H1 (cell line): ENCODE data around the gene F2. TPM values are rescaled to one million over a fixed set of nuclear protein-coding genes. Genes with fewer than 3 reads are reported as not detected.

ENCODE experiments used
- CTCF ChIA-PET: fragments of 300-600 bp; sonication (Branson Sonifier 250); formaldehyde crosslinking; loops from one replicate; lab custom pipeline; 2021; ENCODE audit not compliant: partially characterized antibody; lab: Charles Lee
- POLR2A ChIA-PET: fragments of 300-600 bp; sonication (Branson Sonifier 250); formaldehyde crosslinking; loops from one replicate; lab custom pipeline; 2021; ENCODE audit warnings: inconsistent platforms; ENCODE audit not compliant: partially characterized antibody; lab: Charles Lee
- DNase-seq, 2 experiments: peaks; one replicate each; pipeline versions ENCODE4 v3.0.0 to v3.0.0-alpha.2; 2010 to 2022; ENCODE audit warnings: low spot score in 2 of 2, low read depth in 1 of 2, mixed read lengths in 1 of 2
- FAIRE-seq: peaks from 2 replicates; lab custom pipeline; 2011; peaks lifted over from hg19 to GRCh38; lab: Jason Lieb, UNC
- H2AFZ ChIP-seq: 2 replicates; pipeline ENCODE4 v1.8.1; 2012; ENCODE audit warnings: low read length, inconsistent platforms
- H2AK5ac ChIP-seq: 2 replicates; pipeline ENCODE4 v1.6.1; 2013; ENCODE audit warnings: low read depth, low read length
- H2BK120ac ChIP-seq: replicated peaks from 2 replicates; pipeline ENCODE3; 2013; ENCODE audit warnings: low read depth, low read length, inconsistent platforms
- H2BK12ac ChIP-seq: 2 replicates; pipeline ENCODE4 v1.6.1; 2013; ENCODE audit warnings: low read depth, low read length
- H2BK15ac ChIP-seq: 2 replicates; pipeline ENCODE4 v1.6.1; 2013; ENCODE audit warnings: low read length
- H2BK20ac ChIP-seq: 2 replicates; pipeline ENCODE4 v1.6.1; 2013; ENCODE audit warnings: low read length
- H2BK5ac ChIP-seq: 2 replicates; pipeline ENCODE4 v1.6.1; 2013; ENCODE audit warnings: low read depth, low read length
- H3K14ac ChIP-seq: 2 replicates; pipeline ENCODE4 v1.6.1; 2013; ENCODE audit warnings: inconsistent platforms; ENCODE audit not compliant: insufficient read length
- H3K18ac ChIP-seq: 2 replicates; pipeline ENCODE4 v1.6.1; 2013; ENCODE audit warnings: low read length; ENCODE audit errors: extremely low read depth
- H3K23ac ChIP-seq: 2 replicates; pipeline ENCODE4 v1.6.1; 2013; ENCODE audit warnings: inconsistent platforms; ENCODE audit not compliant: insufficient read length
- H3K23me2 ChIP-seq: 2 replicates; pipeline ENCODE4 v1.6.1; 2013; ENCODE audit warnings: low read depth, low read length
- H3K27ac ChIP-seq: 2 replicates; pipeline ENCODE4 v1.6.1; 2011; ENCODE audit warnings: low read depth, low read length, inconsistent platforms
- H3K27me3 ChIP-seq, 4 experiments: replicated peaks in 1 of 4; 1 replicate in 1 of 4; 2 replicates in 3 of 4; pipeline versions ENCODE4 v1.6.1 to v1.8.1; 2011 to 2013; ENCODE audit warnings: low read length in 3 of 4, mild to moderate bottlenecking in 3 of 4, inconsistent platforms in 2 of 4, mixed read lengths in 2 of 4, moderate library complexity in 1 of 4; ENCODE audit not compliant: control insufficient read depth in 3 of 4, insufficient read depth in 3 of 4; ENCODE audit errors: extremely low read depth in 1 of 4
- H3K36me3 ChIP-seq, 4 experiments: 2 replicates each; pipeline versions ENCODE4 v1.6.1 to v1.8.1; 2011 to 2013; ENCODE audit warnings: mild to moderate bottlenecking in 4 of 4, low read length in 3 of 4, moderate library complexity in 2 of 4, control low read depth in 1 of 4, inconsistent platforms in 1 of 4; ENCODE audit not compliant: insufficient read depth in 4 of 4, control insufficient read depth in 2 of 4
- H3K4ac ChIP-seq: replicated peaks from 2 replicates; pipeline ENCODE3; 2013; ENCODE audit warnings: low read length, low read depth, mixed read lengths, inconsistent platforms; ENCODE audit not compliant: insufficient read length
- H3K4me1 ChIP-seq, 4 experiments: replicated peaks in 1 of 4; 1 replicate in 1 of 4; 2 replicates in 3 of 4; pipeline versions ENCODE4 v1.6.1 to v1.8.1; 2011 to 2013; ENCODE audit warnings: low read length in 3 of 4, inconsistent platforms in 2 of 4, mixed read lengths in 1 of 4; ENCODE audit not compliant: insufficient read depth in 4 of 4, control insufficient read depth in 3 of 4
- H3K4me2 ChIP-seq, 2 experiments: 2 replicates each; pipeline versions ENCODE4 v1.6.1 to v1.8.1; 2011 to 2013; ENCODE audit warnings: low read depth in 2 of 2, low read length in 2 of 2, control low read depth in 1 of 2, inconsistent platforms in 1 of 2, mild to moderate bottlenecking in 1 of 2; ENCODE audit not compliant: insufficient read depth in 1 of 2
- H3K4me3 ChIP-seq, 4 experiments: fragments of 200-600, 300-600 bp in 1 of 4; sonication (generic), shearing (Covaris generic), sonication (Bioruptor Twin) in 1 of 4; 2 replicates each; pipeline versions ENCODE4 v1.5.1 to v1.8.1; 2011 to 2016; ENCODE audit warnings: low read length in 4 of 4, low read depth in 3 of 4, control low read depth in 2 of 4, inconsistent platforms in 2 of 4, mild to moderate bottlenecking in 2 of 4, mixed read lengths in 1 of 4, moderate library complexity in 1 of 4; ENCODE audit not compliant: insufficient read depth in 2 of 4; ENCODE audit errors: extremely low read depth in 1 of 4
- H3K56ac ChIP-seq: replicated peaks from 2 replicates; pipeline ENCODE3; 2013; ENCODE audit warnings: low read depth, mild to moderate bottlenecking, mixed read lengths, low read length, inconsistent platforms; ENCODE audit not compliant: insufficient read length
- H3K79me1 ChIP-seq: 2 replicates; pipeline ENCODE4 v1.6.1; 2013; ENCODE audit warnings: low read depth, low read length, control low read depth
- H3K79me2 ChIP-seq, 2 experiments: 2 replicates each; pipeline versions ENCODE4 v1.6.1 to v1.8.1; 2012 to 2013; ENCODE audit warnings: low read length in 2 of 2, mild to moderate bottlenecking in 2 of 2, inconsistent platforms in 1 of 2; ENCODE audit not compliant: insufficient read depth in 2 of 2, control insufficient read depth in 1 of 2
- H3K9ac ChIP-seq, 4 experiments: replicated peaks in 1 of 4; 1 replicate in 1 of 4; 2 replicates in 3 of 4; pipeline versions ENCODE4 v1.6.1 to v1.8.1; 2011 to 2013; ENCODE audit warnings: low read depth in 3 of 4, low read length in 3 of 4, control low read depth in 2 of 4, mild to moderate bottlenecking in 2 of 4, moderate library complexity in 2 of 4, inconsistent platforms in 1 of 4; ENCODE audit errors: extremely low read depth in 1 of 4
- H3K9me3 ChIP-seq, 2 experiments: 2 replicates each; pipeline versions ENCODE4 v1.6.1 to v1.8.1; 2012 to 2013; ENCODE audit warnings: mild to moderate bottlenecking in 2 of 2, moderate library complexity in 2 of 2, control low read depth in 1 of 2, inconsistent platforms in 1 of 2, low read depth in 1 of 2, low read length in 1 of 2, mixed read lengths in 1 of 2; ENCODE audit not compliant: insufficient read depth in 2 of 2
- H4K20me1 ChIP-seq, 2 experiments: replicated peaks in 1 of 2; 2 replicates each; pipeline versions ENCODE3 to v1.8.1; 2011 to 2013; ENCODE audit warnings: inconsistent platforms in 2 of 2, low read length in 2 of 2, mild to moderate bottlenecking in 1 of 2; ENCODE audit not compliant: insufficient read depth in 2 of 2, control insufficient read depth in 1 of 2
- H4K5ac ChIP-seq: 2 replicates; pipeline ENCODE4 v1.6.1; 2013; ENCODE audit warnings: low read length, low read depth, mixed read lengths, inconsistent platforms; ENCODE audit not compliant: insufficient read length
- H4K8ac ChIP-seq: 2 replicates; pipeline ENCODE4 v1.8.0; 2013; ENCODE audit warnings: mild to moderate bottlenecking, moderate library complexity, low read length, inconsistent platforms; ENCODE audit not compliant: insufficient read depth; ENCODE audit errors: extremely low read depth
- H4K91ac ChIP-seq: replicated peaks from 2 replicates; pipeline ENCODE3; 2013; ENCODE audit warnings: low read length, mixed read lengths, inconsistent platforms; ENCODE audit not compliant: insufficient read length
- ASH2L ChIP-seq: fragments of 200-600, 300-600 bp; sonication (generic); IDR thresholded peaks from one replicate; pipeline ENCODE4 v1.7.1; 2017; ENCODE audit warnings: low read length
- EGR1 ChIP-seq: IDR thresholded peaks from 2 replicates; pipeline ENCODE4 v1.6.1; 2011; ENCODE audit warnings: low read depth, low read length, borderline replicate concordance
- HDAC2 ChIP-seq, 2 experiments: fragments of 300-600 bp in 1 of 2; sonication (generic) in 1 of 2; IDR thresholded peaks; 2 replicates each; pipeline ENCODE4 v1.6.1; 2011 to 2012; ENCODE audit warnings: low read depth in 2 of 2, low read length in 2 of 2, mild to moderate bottlenecking in 2 of 2, moderate library complexity in 2 of 2, borderline replicate concordance in 1 of 2, inconsistent platforms in 1 of 2
- HDAC6 ChIP-seq: IDR thresholded peaks from one replicate; pipeline ENCODE4 v1.7.1; 2012; ENCODE audit warnings: low read depth, mild to moderate bottlenecking, inconsistent platforms, low read length, moderate library complexity
- KDM1A ChIP-seq: fragments of 200-600, 300-600 bp; sonication (generic); IDR thresholded peaks from 2 replicates; pipeline ENCODE4 v1.7.1; 2016; ENCODE audit warnings: mild to moderate bottlenecking, low read length, borderline replicate concordance
- KDM4A ChIP-seq: IDR thresholded peaks from one replicate; pipeline ENCODE4 v1.7.1; 2012; ENCODE audit warnings: low read depth, mild to moderate bottlenecking, moderate library complexity, low read length, inconsistent platforms; ENCODE audit not compliant: severe bottlenecking
- NANOG ChIP-seq: IDR thresholded peaks from 2 replicates; pipeline ENCODE4 v1.6.1; 2011; ENCODE audit warnings: low read length, low read depth, mild to moderate bottlenecking, inconsistent platforms; ENCODE audit not compliant: insufficient read depth, poor library complexity, severe bottlenecking
- NRF1 ChIP-seq: IDR thresholded peaks from 2 replicates; pipeline ENCODE4 v1.6.1; 2011; ENCODE audit warnings: mild to moderate bottlenecking, low read depth, low read length, improper control_type of control experiment
- RNF2 ChIP-seq: fragments of 200-900, 300-1000 bp; sonication (generic); IDR thresholded peaks from 2 replicates; pipeline ENCODE4 v1.7.1; 2016; ENCODE audit warnings: borderline replicate concordance, low read depth, mild to moderate bottlenecking, antibody characterized with exemption, low read length; ENCODE audit not compliant: poor library complexity, severe bottlenecking; ENCODE audit errors: missing control alignments
- RXRA ChIP-seq: IDR thresholded peaks from 2 replicates; pipeline ENCODE4 v1.6.1; 2011; ENCODE audit warnings: low read depth, mild to moderate bottlenecking, low read length, moderate library complexity; ENCODE audit not compliant: insufficient read depth
- TEAD4 ChIP-seq: IDR thresholded peaks from 2 replicates; pipeline ENCODE4 v1.6.1; 2012; ENCODE audit warnings: low read depth, low read length, inconsistent platforms, mixed read lengths
- YY1 ChIP-seq: IDR thresholded peaks from 2 replicates; pipeline ENCODE4 v1.6.1; 2011; ENCODE audit warnings: low read depth, mild to moderate bottlenecking, low read length
- WGBS, 2 experiments: shearing (Covaris generic) in 1 of 2; methylation state at CpG; one replicate each; pipeline versions ENCODE4 v1.1.6 to v1.1.7; 2013 to 2015; ENCODE audit warnings: low lambda C conversion rate in 2 of 2, mixed read lengths in 2 of 2, inconsistent platforms in 1 of 2, low coverage in 1 of 2, missing lambda C conversion rate in 1 of 2; ENCODE audit not compliant: insufficient replicate concordance in 2 of 2, insufficient coverage in 1 of 2, insufficient read length in 1 of 2; ENCODE audit errors: extremely low coverage in 1 of 2, missing lambda C conversion rate in 1 of 2; 5-methylcytosine and 5-hydroxymethylcytosine counted together
- polyA plus RNA-seq, 7 experiments: library from polyadenylated mRNA; depleted of rRNA in 3 of 7; stranded (reverse) in 5 of 7; unstranded in 2 of 7; fragments of >200 nt in 5 of 7; fragments of 200-250 nt in 2 of 7; gene quantifications; 1 replicate in 5 of 7; 2 replicates in 1 of 7; 4 replicates in 1 of 7; pipeline versions ENCODE4 v1.2.1 to v1.2.3, GENCODE V29; 2011 to 2013; ENCODE audit warnings: missing spikeins in 2 of 7, mixed read lengths in 2 of 7
- total RNA-seq: library from RNA; stranded (reverse); fragmentation: NEBNext Ultra II Directional; extraction: Animal tissue kit (Norgen Biotek cat#: 25700); gene quantifications from 2 replicates; pipeline ENCODE4 v1.2.1, GENCODE V29; 2021
- TF ChIP-seq, protein P1 (sequence below): IDR thresholded peaks from 2 replicates; pipeline ENCODE4 v1.6.1; 2011; ENCODE audit warnings: low read depth, mild to moderate bottlenecking, low read length; ENCODE audit not compliant: insufficient read depth

F2 gene
- total and polyA plus RNA-seq, 2 of the 8 experiments (the other 6 are each of a cell fraction or from before 2014, with no cell fraction given): 0.11 TPM; not detected in 1

DNA sequence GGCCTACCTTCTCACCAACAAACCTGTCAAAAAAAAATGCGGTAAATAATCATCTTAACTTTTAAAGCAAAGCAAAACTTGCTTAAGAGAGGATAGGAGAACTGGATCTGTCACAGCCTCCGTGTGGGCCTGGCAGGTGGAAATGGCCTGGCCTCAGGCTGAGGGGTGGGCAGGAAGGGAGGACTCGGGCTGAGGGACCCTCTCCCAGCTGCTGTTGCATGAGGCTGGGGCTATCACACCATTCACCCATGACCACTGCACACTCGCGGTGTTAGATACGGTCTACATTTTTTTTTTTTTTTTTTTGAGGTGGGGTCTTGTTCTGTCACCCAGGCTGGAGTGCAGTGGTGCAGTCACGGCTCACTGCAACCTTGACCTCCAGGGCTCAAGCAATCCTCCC lies 43.1 kb upstream of the F2 start:
- no peak overlapping the region for H2AFZ ChIP-seq
- no peak overlapping the region for H3K27ac ChIP-seq
- WGBS, 2 experiments: 91% methylated on average over 7 of the region's 7 CpGs; no CpG with 5 or more reads in 1 of the 2 experiments
- H3K23ac ChIP-seq: no peak overlapping the region
- H3K4me2 ChIP-seq: no peak overlapping the region
- H3K4me3 ChIP-seq: no peak overlapping the region
- no peak overlapping the region for H2BK15ac ChIP-seq
- no peaks in the 10 kb centered on the region for H3K9me3 ChIP-seq
- no peak overlapping the region for H3K9ac ChIP-seq
- peaks cover 0 to 1% of the 10 kb centered on the region in 2 experiments for H4K20me1 ChIP-seq
- no peaks in the 10 kb centered on the region for H3K27me3 ChIP-seq
- ChIA-PET CTCF (no interaction called here), POLR2A (interaction anchor here (0.6 to 3.3 kb wide), 5 partner anchors 22 to 295 kb away, joined by 3 to 21 read pairs (median 3); no protein-coding TSS in a partner anchor)
- H2BK12ac ChIP-seq: no peak overlapping the region
- H3K36me3 ChIP-seq: peaks cover 4 to 30% (median 16%) of the 10 kb centered on the region in 4 experiments; a peak in 6 of 8 replicates
- H2BK20ac ChIP-seq: no peak overlapping the region
- DNase-seq (no peak), FAIRE-seq (no peak)
- no peak overlapping the region for H4K8ac ChIP-seq
- H3K18ac ChIP-seq: no peak overlapping the region
- no peak overlapping the region for H2BK120ac ChIP-seq
- no peaks in the 10 kb centered on the region for H3K23me2 ChIP-seq
- H3K14ac ChIP-seq: no peak overlapping the region
- H3K79me2 ChIP-seq: no peaks in the 10 kb centered on the region
- no peaks in the 10 kb centered on the region for H3K79me1 ChIP-seq
- no peak overlapping the region for H3K56ac ChIP-seq
- H3K4me1 ChIP-seq: peaks cover 3 to 19% (median 7%) of the 10 kb centered on the region in 4 experiments
- H4K5ac ChIP-seq: no peak overlapping the region
- no peak overlapping the region for H2BK5ac ChIP-seq
- no peak overlapping the region for H3K4ac ChIP-seq
- no peak overlapping the region for H2AK5ac ChIP-seq
- no peak overlapping the region for H4K91ac ChIP-seq
- TF ChIP-seq YY1 (no peak), NRF1 (no peak), HDAC6 (no peak), EGR1 (no peak), KDM1A (no peak), RNF2 (no peak), HDAC2 (IDR thresholded peaks at IDR 0.05; ENCODE audit: borderline replicate concordance in 1 of 2, low read depth in 2 of 2, low read length in 2 of 2) (no peak), NANOG (no peak), ASH2L (no peak), TEAD4 (no peak), RXRA (no peak), KDM4A (no peak)
- TF ChIP-seq, protein P1, sequence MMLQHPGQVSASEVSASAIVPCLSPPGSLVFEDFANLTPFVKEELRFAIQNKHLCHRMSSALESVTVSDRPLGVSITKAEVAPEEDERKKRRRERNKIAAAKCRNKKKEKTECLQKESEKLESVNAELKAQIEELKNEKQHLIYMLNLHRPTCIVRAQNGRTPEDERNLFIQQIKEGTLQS: no peak
